GM23338 (cell line): ENCODE results near the gene AGA. TPM values are rescaled to one million over a fixed set of nuclear protein-coding genes. Genes with fewer than 3 reads are reported as not detected.

Experiments
- ATAC-seq: fragments of 200-7000 bp; cut with Tn5 transposase; 3 replicates; pipeline ENCODE4 v1.9.1; 2020
- DNase-seq: peaks from one replicate; pipeline ENCODE4 v3.0.0-alpha.2; 2015; ENCODE audit warnings: low spot score
- H2AFZ ChIP-seq: fragments of 200-600 bp; sonication (generic); 2 replicates; pipeline ENCODE4 v1.8.0; 2016; ENCODE audit warnings: antibody characterized with exemption, mild to moderate bottlenecking, moderate library complexity
- H3F3A ChIP-seq: fragments of 200-600 bp; sonication (generic); replicated peaks from 2 replicates; pipeline ENCODE4 v1.8.0; 2017; ENCODE audit warnings: antibody characterized with exemption, mixed run types, low read depth
- H3K27ac ChIP-seq: fragments of 200-600 bp; sonication (generic); 2 replicates; pipeline ENCODE4 v1.6.1; 2016; ENCODE audit warnings: low read depth
- H3K27me3 ChIP-seq: fragments of 200-600 bp; sonication (generic); 2 replicates; pipeline ENCODE4 v1.8.0; 2016; ENCODE audit warnings: mild to moderate bottlenecking, mixed run types, moderate library complexity; ENCODE audit not compliant: insufficient read depth
- H3K36me3 ChIP-seq: fragments of 200-600 bp; sonication (generic); 2 replicates; pipeline ENCODE4 v1.8.0; 2016; ENCODE audit warnings: mild to moderate bottlenecking; ENCODE audit not compliant: insufficient read depth
- H3K4me1 ChIP-seq: fragments of 200-600 bp; sonication (generic); 2 replicates; pipeline ENCODE4 v1.8.0; 2016; ENCODE audit warnings: mild to moderate bottlenecking, moderate library complexity; ENCODE audit not compliant: insufficient read depth
- H3K4me2 ChIP-seq: fragments of 200-600 bp; sonication (generic); 2 replicates; pipeline ENCODE4 v1.7.1; 2017; ENCODE audit warnings: mixed run types
- H3K4me3 ChIP-seq: fragments of 200-600 bp; sonication (generic); 2 replicates; pipeline ENCODE4 v1.6.1; 2016; ENCODE audit warnings: mixed run types
- H3K79me2 ChIP-seq: fragments of 200-600 bp; sonication (generic); replicated peaks from 2 replicates; pipeline ENCODE4 v1.8.0; 2017; ENCODE audit warnings: mild to moderate bottlenecking; ENCODE audit not compliant: insufficient read depth
- H3K9me2 ChIP-seq: fragments of 200-600 bp; sonication (generic); 2 replicates; pipeline ENCODE4 v1.8.0; 2017; ENCODE audit not compliant: insufficient read depth
- H4K20me1 ChIP-seq: fragments of 200-600 bp; sonication (generic); replicated peaks from 2 replicates; pipeline ENCODE4 v1.8.0; 2017; ENCODE audit warnings: mild to moderate bottlenecking; ENCODE audit not compliant: insufficient read depth
- H3K27ac Mint-ChIP-seq: 2 replicates; pipeline ENCODE4 v1.8.0; 2020; ENCODE audit warnings: inconsistent platforms, mild to moderate bottlenecking, moderate library complexity, mixed read lengths
- H3K27me3 Mint-ChIP-seq: 3 replicates; pipeline ENCODE4 v1.8.0; 2022; ENCODE audit warnings: low read depth, mild to moderate bottlenecking, moderate library complexity, mixed read lengths, inconsistent platforms; ENCODE audit not compliant: insufficient read depth, poor library complexity
- H3K36me3 Mint-ChIP-seq: 3 replicates; pipeline ENCODE4 v1.8.0; 2021; ENCODE audit warnings: low read depth, mild to moderate bottlenecking, inconsistent platforms, moderate library complexity, mixed read lengths
- H3K4me1 Mint-ChIP-seq: 3 replicates; pipeline ENCODE4 v1.8.0; 2020; ENCODE audit warnings: mild to moderate bottlenecking, inconsistent platforms, mixed read lengths
- H3K4me3 Mint-ChIP-seq: 3 replicates; pipeline ENCODE4 v1.8.0; 2021; ENCODE audit warnings: moderate library complexity, mild to moderate bottlenecking, inconsistent platforms, mixed read lengths
- H3K9me3 Mint-ChIP-seq: 3 replicates; pipeline ENCODE4 v1.8.0; 2020; ENCODE audit warnings: moderate library complexity, mild to moderate bottlenecking, inconsistent platforms, mixed read lengths
- CREB1 ChIP-seq: fragments of 250-450 bp; sonication (Bioruptor Pico); IDR thresholded peaks from 2 replicates; pipeline ENCODE4 v1.5.0; 2020; ENCODE audit warnings: low read depth, mild to moderate bottlenecking, moderate library complexity
- CTCF ChIP-seq, 2 experiments: fragments of 200-600 bp in 1 of 2; sonication (generic) in 1 of 2; conservative IDR thresholded peaks; 2 replicates each; pipeline versions ENCODE4 v1.5.1 to v1.6.1; 2016 to 2017; ENCODE audit warnings: antibody characterized with exemption in 2 of 2, low read depth in 2 of 2, mild to moderate bottlenecking in 2 of 2, moderate library complexity in 1 of 2
- ETS1 ChIP-seq: IDR thresholded peaks from 2 replicates; pipeline ENCODE4 v1.6.1; 2016; ENCODE audit warnings: antibody characterized with exemption
- EZH2 ChIP-seq: fragments of 200-600 bp; sonication (generic); IDR thresholded peaks from one replicate; pipeline ENCODE4 v1.8.0; 2017; ENCODE audit warnings: antibody characterized with exemption, mild to moderate bottlenecking, low read depth; ENCODE audit not compliant: unreplicated experiment
- EZH2phosphoT487 ChIP-seq: fragments of 200-600 bp; sonication (generic); IDR thresholded peaks from one replicate; pipeline ENCODE4 v1.8.1; 2018; ENCODE audit warnings: antibody characterized with exemption; ENCODE audit not compliant: unreplicated experiment
- JUNB ChIP-seq: IDR thresholded peaks from one replicate; pipeline ENCODE4 v1.6.1; 2016; ENCODE audit warnings: antibody characterized with exemption; ENCODE audit not compliant: unreplicated experiment
- NANOG ChIP-seq: IDR thresholded peaks from 2 replicates; pipeline ENCODE4 v1.6.1; 2016; ENCODE audit warnings: antibody characterized with exemption, borderline replicate concordance
- POLR2AphosphoS5 ChIP-seq: IDR thresholded peaks from 2 replicates; pipeline ENCODE4 v1.6.1; 2016; ENCODE audit warnings: antibody characterized with exemption, low read depth
- REST ChIP-seq: IDR thresholded peaks from one replicate; pipeline ENCODE4 v1.6.1; 2018; ENCODE audit warnings: antibody characterized with exemption; ENCODE audit not compliant: unreplicated experiment
- STAT1 ChIP-seq: IDR thresholded peaks from one replicate; pipeline ENCODE4 v1.6.1; 2016; ENCODE audit warnings: antibody characterized with exemption; ENCODE audit not compliant: unreplicated experiment
- ZNF114 ChIP-seq: fragments of 250-450 bp; sonication (Bioruptor Pico); IDR thresholded peaks from 2 replicates; pipeline ENCODE4 v1.5.0; 2020; ENCODE audit warnings: mild to moderate bottlenecking, moderate library complexity
- ZNF331 ChIP-seq: fragments of 250-450 bp; sonication (Bioruptor Pico); IDR thresholded peaks from 2 replicates; pipeline ENCODE4 v1.5.0; 2020; ENCODE audit warnings: low read depth, mild to moderate bottlenecking, moderate library complexity
- ZNF462 ChIP-seq: fragments of 250-450 bp; sonication (Bioruptor Pico); IDR thresholded peaks from 2 replicates; pipeline ENCODE4 v1.5.0; 2020; ENCODE audit warnings: mild to moderate bottlenecking, moderate library complexity
- polyA plus RNA-seq: library from polyadenylated mRNA; unstranded; fragments of >200 nt; fragmentation: Nextera tagmentation; extraction: Ambion mirVana; gene quantifications from 2 replicates; pipeline ENCODE4 v1.2.1, GENCODE V29; 2016
- total RNA-seq: library from RNA; depleted of rRNA; stranded (reverse); fragments of >200 nt; shearing (Covaris generic); gene quantifications from 2 replicates; pipeline ENCODE4 v1.2.3, GENCODE V29; 2014

The AGA gene
- total and polyA plus RNA-seq, 2 experiments from 2014 or later: 5.5 to 12.8 TPM

GRCh38 chr4:177400030-177400429 lies 42.2 kb downstream of the AGA start:
- Histone ChIP-seq H3K4me1 (peaks cover 14% of the 10 kb centered on the region; the same call in 1 of the 2 replicates), H3K79me2 (no peaks in the 10 kb centered on the region), H3F3A (no peaks in the 10 kb centered on the region), H4K20me1 (no peaks in the 10 kb centered on the region), H3K4me2 (no peak overlapping the region), H3K9me2 (no peaks in the 10 kb centered on the region), H3K27ac (no peak overlapping the region), H2AFZ (peak overlapping the region; percentile 10; the same call in 1 of the 2 replicates), H3K36me3 (no peaks in the 10 kb centered on the region), H3K4me3 (no peak overlapping the region), H3K27me3 (no peaks in the 10 kb centered on the region)
- H3K4me3 Mint-ChIP-seq: no peak overlapping the region
- H3K36me3 Mint-ChIP-seq: no peaks in the 10 kb centered on the region; the same call in 2 of the 3 replicates
- H3K4me1 Mint-ChIP-seq: peaks cover 17% of the 10 kb centered on the region
- TF ChIP-seq NANOG: no peak
- TF ChIP-seq ETS1: no peak
- no peak for TF ChIP-seq ZNF114
- no peak for TF ChIP-seq POLR2AphosphoS5
- TF ChIP-seq CREB1 (CRISPR knock-in tag): no peak
- TF ChIP-seq REST: no peak
- TF ChIP-seq EZH2phosphoT487: no peak
- no peak for TF ChIP-seq ZNF331 (CRISPR knock-in tag)
- TF ChIP-seq CTCF (conservative IDR thresholded peaks at IDR 0.05; ENCODE audit: low read depth in 2 of 2): no peak
- no peak for TF ChIP-seq JUNB
- TF ChIP-seq ZNF462 (CRISPR knock-in tag): no peak
- no peak for TF ChIP-seq EZH2
- TF ChIP-seq STAT1: no peak
- H3K27me3 Mint-ChIP-seq: no peaks in the 10 kb centered on the region
- DNase-seq (no peak), ATAC-seq (no peak)
- H3K27ac Mint-ChIP-seq: no peak overlapping the region
- H3K9me3 Mint-ChIP-seq: no peaks in the 10 kb centered on the region; the same call in 2 of the 3 replicates
